ENCODE results near the gene IKZF2.

The IKZF2 gene

DNA sequence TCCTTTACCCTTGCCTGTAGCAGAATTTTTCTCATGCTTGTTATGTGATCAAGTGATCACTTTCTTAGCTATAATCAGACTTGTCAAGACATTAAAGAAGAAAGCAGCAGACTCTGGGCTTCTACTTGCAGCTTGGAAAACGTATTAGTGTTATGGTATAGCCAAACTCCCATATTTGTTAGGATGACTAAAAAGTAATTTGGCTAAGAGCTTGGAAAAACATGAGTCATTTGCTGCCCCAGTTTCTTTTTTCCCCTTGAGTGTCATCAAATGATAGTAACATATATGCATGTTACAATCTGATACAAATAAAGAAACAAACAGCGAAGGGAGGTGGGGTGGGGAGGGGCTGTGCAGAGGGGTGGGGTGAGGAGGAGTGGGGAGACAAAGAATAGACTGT lies 155.5 kb downstream of the IKZF2 start:
- Histone ChIP-seq H3F3A (ENCODE audit: low read depth) (no peaks in the 10 kb centered on the region), H3K4me3 (ENCODE audit: low read length, poor library complexity, severe bottlenecking) (no peak overlapping the region)

DNA sequence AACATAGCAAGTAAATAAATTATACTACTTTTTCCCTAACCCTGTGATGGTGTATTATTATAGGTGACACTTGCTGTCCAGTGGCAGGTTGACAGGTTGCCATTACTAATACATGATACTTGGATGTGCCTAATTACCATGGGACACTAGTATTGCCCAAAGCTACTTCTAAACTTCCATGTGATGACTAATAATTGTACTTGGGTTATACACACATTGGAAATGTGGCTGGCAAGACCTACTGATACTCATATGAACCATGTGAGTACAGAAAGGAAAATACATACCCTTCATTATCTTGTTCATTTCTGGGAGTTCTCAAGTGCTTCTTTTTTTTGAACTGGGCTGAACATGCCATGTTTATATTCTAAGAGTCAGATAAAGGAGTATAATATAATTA lies 156.4 kb downstream of the IKZF2 start:
- Histone ChIP-seq H4K20me1 (ENCODE audit: insufficient read depth, low read length, poor library complexity, severe bottlenecking) (no peaks in the 10 kb centered on the region), H3K79me2 (ENCODE audit: insufficient read depth, low read length) (no peaks in the 10 kb centered on the region), H3K4me1 (ENCODE audit: insufficient read depth, low read length, poor library complexity, severe bottlenecking) (no peaks in the 10 kb centered on the region), H3K9me2 (replicated peaks; ENCODE audit: low read depth, low read length) (no peaks in the 10 kb centered on the region), H3K36me3 (ENCODE audit: insufficient read depth, low read length) (peaks cover 22% of the 10 kb centered on the region; the same call in 1 of the 2 replicates), H3K4me2 (ENCODE audit: low read depth, low read length, poor library complexity, severe bottlenecking) (no peak overlapping the region), H3F3A (ENCODE audit: low read depth) (no peaks in the 10 kb centered on the region), H3K27me3 (ENCODE audit: insufficient read depth, low read length, poor library complexity, severe bottlenecking) (no peaks in the 10 kb centered on the region), H3K9ac (ENCODE audit: low read depth, low read length, poor library complexity, severe bottlenecking) (no peak overlapping the region), H3K9me3 (ENCODE audit: insufficient read depth, low read depth, low read length) (no peaks in the 10 kb centered on the region), H2AFZ (ENCODE audit: low read length) (no peak overlapping the region), H3K4me3 (ENCODE audit: low read length, poor library complexity, severe bottlenecking) (no peak overlapping the region)
- TF ChIP-seq, protein P1, sequence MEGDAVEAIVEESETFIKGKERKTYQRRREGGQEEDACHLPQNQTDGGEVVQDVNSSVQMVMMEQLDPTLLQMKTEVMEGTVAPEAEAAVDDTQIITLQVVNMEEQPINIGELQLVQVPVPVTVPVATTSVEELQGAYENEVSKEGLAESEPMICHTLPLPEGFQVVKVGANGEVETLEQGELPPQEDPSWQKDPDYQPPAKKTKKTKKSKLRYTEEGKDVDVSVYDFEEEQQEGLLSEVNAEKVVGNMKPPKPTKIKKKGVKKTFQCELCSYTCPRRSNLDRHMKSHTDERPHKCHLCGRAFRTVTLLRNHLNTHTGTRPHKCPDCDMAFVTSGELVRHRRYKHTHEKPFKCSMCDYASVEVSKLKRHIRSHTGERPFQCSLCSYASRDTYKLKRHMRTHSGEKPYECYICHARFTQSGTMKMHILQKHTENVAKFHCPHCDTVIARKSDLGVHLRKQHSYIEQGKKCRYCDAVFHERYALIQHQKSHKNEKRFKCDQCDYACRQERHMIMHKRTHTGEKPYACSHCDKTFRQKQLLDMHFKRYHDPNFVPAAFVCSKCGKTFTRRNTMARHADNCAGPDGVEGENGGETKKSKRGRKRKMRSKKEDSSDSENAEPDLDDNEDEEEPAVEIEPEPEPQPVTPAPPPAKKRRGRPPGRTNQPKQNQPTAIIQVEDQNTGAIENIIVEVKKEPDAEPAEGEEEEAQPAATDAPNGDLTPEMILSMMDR (conservative IDR thresholded peaks at IDR 0.05; ENCODE audit: low read length) = no peak
- no peak for TF ChIP-seq EZH2phosphoT487 (IDR thresholded peaks at IDR 0.05; ENCODE audit: borderline replicate concordance)

More for the DNA sequence above, 155.5 kb downstream of the IKZF2 start:
- H3K27me3 ChIP-seq (ENCODE audit: insufficient read depth, low read length, poor library complexity, severe bottlenecking) = no peaks in the 10 kb centered on the region
- H3K9me2 ChIP-seq (replicated peaks; ENCODE audit: low read depth, low read length) = no peaks in the 10 kb centered on the region
- peaks cover 22% of the 10 kb centered on the region; the same call in 1 of the 2 replicates for H3K36me3 ChIP-seq (ENCODE audit: insufficient read depth, low read length)
- no peak for TF ChIP-seq EZH2phosphoT487 (IDR thresholded peaks at IDR 0.05; ENCODE audit: borderline replicate concordance)
- TF ChIP-seq, protein P1 (conservative IDR thresholded peaks at IDR 0.05; ENCODE audit: low read length) = no peak
- H2AFZ ChIP-seq (ENCODE audit: low read length) = no peak overlapping the region
- H3K4me1 ChIP-seq (ENCODE audit: insufficient read depth, low read length, poor library complexity, severe bottlenecking) = peaks cover 3% of the 10 kb centered on the region
- H4K20me1 ChIP-seq (ENCODE audit: insufficient read depth, low read length, poor library complexity, severe bottlenecking) = no peaks in the 10 kb centered on the region
- no peak overlapping the region for H3K4me2 ChIP-seq (ENCODE audit: low read depth, low read length, poor library complexity, severe bottlenecking)
- no peak overlapping the region for H3K9ac ChIP-seq (ENCODE audit: low read depth, low read length, poor library complexity, severe bottlenecking)
- H3K79me2 ChIP-seq (ENCODE audit: insufficient read depth, low read length) = no peaks in the 10 kb centered on the region
- no peaks in the 10 kb centered on the region for H3K9me3 ChIP-seq (ENCODE audit: insufficient read depth, low read depth, low read length)

DNA sequence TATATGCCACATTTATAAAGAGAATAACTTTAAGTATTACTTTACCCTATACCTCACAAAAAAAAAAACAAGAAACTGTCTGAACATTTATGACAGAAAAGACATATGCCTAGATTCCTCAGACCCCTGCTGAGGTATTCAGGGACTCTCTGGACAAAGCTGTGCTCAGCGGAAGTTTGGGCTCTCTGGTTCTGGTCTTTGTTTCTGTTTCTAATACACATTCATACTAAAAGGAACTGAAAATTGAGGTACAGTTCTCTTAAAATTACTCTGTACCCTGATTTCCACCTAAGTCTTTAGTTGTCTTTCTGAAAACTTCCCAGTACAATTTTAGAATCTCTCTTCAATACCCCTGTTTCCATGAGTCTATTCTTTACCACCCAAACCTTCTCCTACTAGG lies 160.3 kb downstream of the IKZF2 start:
- peaks cover 48% of the 10 kb centered on the region for H3K36me3 ChIP-seq (ENCODE audit: insufficient read depth, low read length)
- no peaks in the 10 kb centered on the region for H3K27me3 ChIP-seq (ENCODE audit: insufficient read depth, low read length, poor library complexity, severe bottlenecking)
- H3F3A ChIP-seq (ENCODE audit: low read depth) = no peaks in the 10 kb centered on the region
- H3K4me2 ChIP-seq (ENCODE audit: low read depth, low read length, poor library complexity, severe bottlenecking) = no peak overlapping the region
- no peak overlapping the region for H2AFZ ChIP-seq (ENCODE audit: low read length)
- no peaks in the 10 kb centered on the region for H3K79me2 ChIP-seq (ENCODE audit: insufficient read depth, low read length)
- H3K4me1 ChIP-seq (ENCODE audit: insufficient read depth, low read length, poor library complexity, severe bottlenecking) = no peaks in the 10 kb centered on the region
- H4K20me1 ChIP-seq (ENCODE audit: insufficient read depth, low read length, poor library complexity, severe bottlenecking) = no peaks in the 10 kb centered on the region
- H3K9me3 ChIP-seq (ENCODE audit: insufficient read depth, low read depth, low read length) = no peaks in the 10 kb centered on the region
- TF ChIP-seq, protein P1 (conservative IDR thresholded peaks at IDR 0.05; ENCODE audit: low read length) = no peak
- no peak for TF ChIP-seq EZH2phosphoT487 (IDR thresholded peaks at IDR 0.05; ENCODE audit: borderline replicate concordance)
- H3K9me2 ChIP-seq (replicated peaks; ENCODE audit: low read depth, low read length) = no peaks in the 10 kb centered on the region
- no peak overlapping the region for H3K9ac ChIP-seq (ENCODE audit: low read depth, low read length, poor library complexity, severe bottlenecking)
- no peak overlapping the region for H3K4me3 ChIP-seq (ENCODE audit: low read length, poor library complexity, severe bottlenecking)
